CD14-positive monocyte (primary cell): ENCODE measurements around the gene CASQ1. TPM values are rescaled to one million over a fixed set of nuclear protein-coding genes. Genes with fewer than 3 reads are reported as not detected.

Source experiments
- DNase-seq, 3 donors: peaks; one replicate each; pipeline ENCODE4 v3.0.0-alpha.2; 2011 to 2022
- H2AFZ ChIP-seq: 2 replicates; pipeline ENCODE4 v1.6.0; 2012; ENCODE audit warnings: mild to moderate bottlenecking, low read depth, low read length, inconsistent platforms; ENCODE audit not compliant: insufficient read depth, poor library complexity, severe bottlenecking
- H3K27ac ChIP-seq, 2 donors: 1 replicate in 1 of 2; 2 replicates in 1 of 2; pipeline ENCODE4 v1.5.1; 2012 to 2013; ENCODE audit warnings: low read length in 2 of 2, control low read depth in 1 of 2, inconsistent platforms in 1 of 2, low read depth in 1 of 2, mild to moderate bottlenecking in 1 of 2
- H3K27me3 ChIP-seq, 2 donors: one replicate each; pipeline versions ENCODE4 v1.6.0 to v1.6.1; 2011 to 2013; ENCODE audit warnings: low read length in 2 of 2; ENCODE audit not compliant: control insufficient read depth in 2 of 2, insufficient read depth in 2 of 2
- H3K36me3 ChIP-seq, 2 donors: replicated peaks in 1 of 2; 1 replicate in 1 of 2; 2 replicates in 1 of 2; pipeline versions ENCODE4 v1.5.1 to v1.6.1; 2012 to 2013; ENCODE audit warnings: low read length in 2 of 2, control low read depth in 1 of 2, inconsistent platforms in 1 of 2, mild to moderate bottlenecking in 1 of 2; ENCODE audit not compliant: insufficient read depth in 2 of 2, control insufficient read depth in 1 of 2
- H3K4me1 ChIP-seq, 2 donors: 1 replicate in 1 of 2; 2 replicates in 1 of 2; pipeline versions ENCODE4 v1.5.1 to v1.6.1; 2012 to 2013; ENCODE audit warnings: low read length in 2 of 2, control low read depth in 1 of 2, inconsistent platforms in 1 of 2, mild to moderate bottlenecking in 1 of 2, moderate library complexity in 1 of 2; ENCODE audit not compliant: insufficient read depth in 2 of 2, control insufficient read depth in 1 of 2
- H3K4me2 ChIP-seq: replicated peaks from 2 replicates; pipeline ENCODE3; 2012; ENCODE audit warnings: low read length, moderate library complexity, mild to moderate bottlenecking; ENCODE audit not compliant: poor library complexity, severe bottlenecking; ENCODE audit errors: extremely low read depth
- H3K4me3 ChIP-seq, 3 experiments: fragments of 200-600 bp in 1 of 3; sonication (generic) in 1 of 3; replicated peaks in 1 of 3; 1 replicate in 2 of 3; 2 replicates in 1 of 3; pipeline ENCODE4 v1.5.1; 2011 to 2013; ENCODE audit warnings: low read length in 3 of 3, mild to moderate bottlenecking in 3 of 3, control low read depth in 2 of 3, low read depth in 2 of 3, inconsistent platforms in 1 of 3, moderate library complexity in 1 of 3
- H3K79me2 ChIP-seq: 2 replicates; pipeline ENCODE4 v1.6.0; 2012; ENCODE audit warnings: mild to moderate bottlenecking, control low read depth, inconsistent platforms, low read length, moderate library complexity; ENCODE audit not compliant: insufficient read depth
- H3K9ac ChIP-seq: 2 replicates; pipeline ENCODE4 v1.6.0; 2017; ENCODE audit warnings: low read length, mild to moderate bottlenecking; ENCODE audit not compliant: insufficient read depth, poor library complexity, severe bottlenecking
- H3K9me3 ChIP-seq, 2 donors: replicated peaks in 1 of 2; 1 replicate in 1 of 2; 2 replicates in 1 of 2; pipeline versions ENCODE4 v1.5.1 to v1.6.1; 2012 to 2013; ENCODE audit warnings: low read length in 2 of 2, control low read depth in 1 of 2; ENCODE audit not compliant: control insufficient read depth in 1 of 2, insufficient read depth in 1 of 2
- H4K20me1 ChIP-seq: 2 replicates; pipeline ENCODE4 v1.6.0; 2012; ENCODE audit warnings: mild to moderate bottlenecking, low read length, control low read depth, moderate library complexity; ENCODE audit not compliant: insufficient read depth
- H3K27ac Mint-ChIP-seq, 7 donors: one replicate each; pipeline ENCODE4 v1.8.0; 2020; ENCODE audit warnings: mild to moderate bottlenecking in 7 of 7, mixed read lengths in 7 of 7, moderate library complexity in 6 of 7, inconsistent platforms in 2 of 7
- H3K27me3 Mint-ChIP-seq, 3 donors: one replicate each; pipeline ENCODE4 v1.8.0; 2021 to 2022; ENCODE audit warnings: low read depth in 3 of 3, mild to moderate bottlenecking in 3 of 3, mixed read lengths in 3 of 3, moderate library complexity in 3 of 3, inconsistent platforms in 1 of 3
- H3K36me3 Mint-ChIP-seq, 2 donors: one replicate each; pipeline ENCODE4 v1.8.0; 2020; ENCODE audit warnings: mixed read lengths in 2 of 2, inconsistent platforms in 1 of 2, mild to moderate bottlenecking in 1 of 2
- H3K4me1 Mint-ChIP-seq: one replicate; pipeline ENCODE4 v1.8.0; 2020; ENCODE audit warnings: mild to moderate bottlenecking, mixed read lengths
- H3K4me3 Mint-ChIP-seq, 2 donors: one replicate each; pipeline ENCODE4 v1.8.0; 2020; ENCODE audit warnings: mild to moderate bottlenecking in 2 of 2, mixed read lengths in 2 of 2, moderate library complexity in 1 of 2
- H3K9me3 Mint-ChIP-seq, 7 donors: one replicate each; pipeline ENCODE4 v1.8.0; 2020 to 2022; ENCODE audit warnings: mixed read lengths in 7 of 7, mild to moderate bottlenecking in 6 of 7, moderate library complexity in 6 of 7, inconsistent platforms in 2 of 7
- CTCF ChIP-seq: fragments of 200-600 bp; IDR thresholded peaks from one replicate; pipeline ENCODE4 v1.8.0; 2022; ENCODE audit warnings: antibody characterized with exemption, mild to moderate bottlenecking
- WGBS: methylation state at CpG from one replicate; pipeline ENCODE4 v1.1.5; 2013; ENCODE audit warnings: missing lambda C conversion rate; ENCODE audit not compliant: insufficient coverage; 5-methylcytosine and 5-hydroxymethylcytosine counted together
- intact Hi-C, 2 donors: fragments of 100-400 bp; cut with micrococcal nuclease; formaldehyde crosslinking; loops; one replicate each; pipeline versions ENCODE4 v1.15.0 to v1.15.1; 2023
- polyA plus RNA-seq, 3 donors: library from polyadenylated mRNA; depleted of rRNA in 1 of 3; unstranded in 2 of 3; stranded (reverse) in 1 of 3; fragments of 300-500 nt in 2 of 3; fragments of >200 nt in 1 of 3; fragmentation: Illumina TruSeq in 2 of 3; gene quantifications; 1 replicate in 2 of 3; 2 replicates in 1 of 3; pipeline ENCODE4 v1.2.3, GENCODE V29; 2012 to 2021

Gene CASQ1
- polyA plus RNA-seq, 3 donors, result 0.09 to 11.1 TPM; not detected in 1

DNA sequence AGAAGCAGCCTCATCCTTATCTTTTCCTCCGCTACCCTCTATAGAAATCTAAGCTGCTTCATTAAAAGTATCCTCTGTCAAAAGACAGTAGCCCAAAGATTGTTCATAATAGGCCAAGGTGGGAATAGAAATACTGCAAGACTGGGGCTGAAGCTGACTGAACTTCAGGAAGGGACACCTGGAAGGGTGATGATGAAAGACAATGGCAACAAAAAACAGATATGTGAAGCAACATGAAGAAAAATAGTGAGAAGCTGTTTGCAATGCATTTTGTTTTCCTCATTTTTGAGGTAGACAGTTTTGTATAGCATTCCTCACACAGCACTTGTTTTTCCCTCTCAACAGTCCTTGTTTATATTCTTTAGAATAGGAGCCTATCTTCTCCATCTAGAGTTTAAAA, 55.1 kb downstream of the CASQ1 start:
- intact Hi-C loops, result no loop called here
- Mint-ChIP-seq H3K27me3 (peaks cover 0 to 2% (median 0%) of the 10 kb centered on the region in 3 donors), H3K9me3 (no peaks in the 10 kb centered on the region), H3K27ac (peak overlapping the region in 1 of 7 donors; percentile 50), H3K36me3 (peaks cover 52 to 58% of the 10 kb centered on the region in 2 donors), H3K4me1 (no peaks in the 10 kb centered on the region), H3K4me3 (no peak overlapping the region)
- Histone ChIP-seq H3K79me2 (peaks cover 61% of the 10 kb centered on the region), H3K36me3 (peaks cover 27 to 53% of the 10 kb centered on the region in 2 donors), H3K4me2 (no peak overlapping the region), H3K4me3 (no peak overlapping the region), H4K20me1 (peaks cover 63% of the 10 kb centered on the region), H2AFZ (no peak overlapping the region), H3K9ac (no peak overlapping the region), H3K27me3 (no peaks in the 10 kb centered on the region), H3K27ac (no peak overlapping the region), H3K9me3 (no peaks in the 10 kb centered on the region), H3K4me1 (no peaks in the 10 kb centered on the region)
- no peak for DNase-seq
- TF ChIP-seq CTCF, result no peak
- no CpG with 5 or more reads among the region's 1 CpG for WGBS

- H3K36me3 ChIP-seq, result peaks cover 26 to 51% of the 10 kb centered on the region in 2 donors
- Mint-ChIP-seq H3K4me1 (no peaks in the 10 kb centered on the region), H3K36me3 (peaks cover 51 to 53% of the 10 kb centered on the region in 2 donors), H3K27me3 (peaks cover 0 to 3% (median 0%) of the 10 kb centered on the region in 3 donors), H3K27ac (no peak overlapping the region), H3K9me3 (no peaks in the 10 kb centered on the region), H3K4me3 (no peak overlapping the region)
- DNase-seq, result no peak
- no peak overlapping the region for H3K9ac ChIP-seq
- H3K4me3 ChIP-seq, result no peak overlapping the region
- no peak overlapping the region for H2AFZ ChIP-seq
- no peaks in the 10 kb centered on the region for H3K27me3 ChIP-seq
- TF ChIP-seq CTCF, result no peak
- H3K4me1 ChIP-seq, result no peaks in the 10 kb centered on the region
- no peaks in the 10 kb centered on the region for H3K9me3 ChIP-seq
- intact Hi-C loops, result no loop called here
- peaks cover 76% of the 10 kb centered on the region for H4K20me1 ChIP-seq
- whole genome bisulfite sequencing, result no CpG with 5 or more reads among the region's 1 CpG
- peaks cover 77% of the 10 kb centered on the region for H3K79me2 ChIP-seq
- H3K4me2 ChIP-seq, result no peak overlapping the region
- H3K27ac ChIP-seq, result no peak overlapping the region
Measured at GRCh38 chr1:160247053-160247452, 56.7 kb downstream of the CASQ1 start.
